GM18498 (cell line): Measurements from ENCODE around the gene POLR1A.

Source experiments
- ATAC-seq: cut with Tn5 transposase; IDR thresholded peaks from one replicate; pipeline ENCODE4 v1.9.1; 2021; ENCODE audit warnings: mild to moderate bottlenecking, moderate library complexity; ENCODE audit not compliant: unreplicated experiment

POLR1A gene

DNA sequence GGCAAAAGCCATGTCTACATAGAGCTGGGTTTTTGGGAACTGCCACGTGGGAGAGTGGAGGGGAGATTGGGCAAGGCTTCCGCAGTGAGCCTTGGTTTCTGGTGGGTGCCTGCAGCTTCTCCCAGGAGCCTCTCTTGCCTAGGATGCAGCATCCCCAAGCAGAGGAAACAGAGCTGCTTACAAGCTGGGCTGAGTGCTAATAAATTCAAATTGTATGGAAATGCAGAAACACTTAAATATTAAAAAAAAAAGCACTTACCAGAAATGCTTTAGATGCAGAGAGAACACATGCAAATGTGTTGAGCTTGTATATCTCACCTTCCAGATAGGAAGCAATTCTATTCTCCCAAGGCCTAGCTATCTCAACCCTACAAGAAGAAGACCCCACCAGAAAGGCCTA lies 120.9 kb downstream of the POLR1A start:
- ATAC-seq = no peak

GRCh38 chr2:85983766-85984165 lies 121.9 kb downstream of the POLR1A start:
- no peak for ATAC-seq

DNA sequence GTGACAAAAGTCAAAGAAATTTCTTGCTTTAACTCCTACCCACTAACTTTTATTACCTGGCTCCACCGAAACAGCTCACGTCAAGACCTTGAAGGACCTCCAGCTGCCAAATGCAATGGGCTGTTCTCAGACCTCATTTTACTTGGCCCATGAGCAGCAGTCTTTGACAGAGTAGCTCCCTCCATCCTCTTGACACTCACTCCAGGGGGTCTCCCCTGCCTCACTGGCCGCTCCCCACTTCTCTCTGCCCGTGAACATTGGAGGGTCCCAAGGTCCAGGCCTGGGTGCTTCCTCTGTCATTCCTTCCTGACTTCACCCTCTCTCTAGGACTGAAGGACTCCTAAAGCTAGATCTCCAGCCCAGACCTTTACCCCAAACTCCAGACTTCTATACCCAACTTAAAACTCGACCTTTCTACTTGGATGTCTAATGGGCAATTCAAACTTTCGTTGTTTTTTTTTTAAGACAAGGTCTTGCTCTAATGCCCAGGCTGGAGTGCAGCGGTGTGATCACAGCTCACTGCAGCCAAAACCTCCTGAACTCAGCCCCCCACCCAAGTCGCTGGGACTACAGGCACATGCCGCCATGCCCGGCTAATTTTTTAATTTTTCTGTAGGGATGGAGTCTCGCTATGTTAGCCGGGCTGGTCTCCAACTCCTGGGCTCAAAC lies 124.0 kb downstream of the POLR1A start:
- ATAC-seq = no peak

DNA sequence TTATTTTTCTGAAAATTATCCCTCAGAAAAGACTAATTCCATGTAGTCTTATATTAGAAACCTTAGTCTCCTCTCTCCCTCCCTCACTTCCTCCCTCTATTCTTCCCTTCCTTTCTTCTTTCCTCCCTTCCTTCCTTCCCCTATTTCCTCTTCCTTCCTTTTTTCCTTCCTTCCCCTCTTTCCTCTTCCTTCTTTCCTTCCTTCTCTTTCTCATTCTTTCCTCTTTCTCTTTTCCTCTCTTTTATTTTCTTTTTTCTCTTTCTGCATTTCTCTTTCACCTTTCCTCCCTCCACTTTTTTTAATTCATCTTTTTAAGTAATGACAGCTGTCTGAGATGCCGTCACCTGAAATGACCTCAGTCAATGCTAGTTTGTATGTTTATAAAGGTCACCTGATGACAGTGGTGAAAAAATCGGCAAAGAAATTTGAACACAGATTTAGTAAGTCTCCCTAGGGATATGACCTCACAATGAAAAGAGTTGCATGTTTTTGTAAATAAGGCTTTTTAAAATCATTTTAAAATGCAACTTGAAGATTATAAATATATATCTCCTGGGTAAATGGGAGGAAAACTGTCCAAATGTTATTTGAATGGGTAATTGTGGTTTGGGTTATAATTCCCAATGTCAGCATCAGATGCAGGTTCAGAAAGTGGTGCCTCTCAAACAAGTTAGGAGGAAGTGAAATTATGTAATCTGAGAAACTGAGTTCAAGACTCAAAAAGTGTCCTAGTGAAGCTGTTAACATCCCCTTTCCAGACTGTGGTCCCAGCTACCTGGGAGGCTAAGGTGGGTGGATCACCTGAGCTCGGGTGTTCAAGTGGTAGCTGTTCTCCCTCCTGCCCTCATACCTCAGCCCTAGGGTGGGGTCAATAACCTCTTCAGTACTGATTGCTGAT lies 126.6 kb downstream of the POLR1A start:
- no peak for ATAC-seq

- ATAC-seq = no peak
These were observed 129.4 kb downstream of the POLR1A start for GRCh38 chr2:85976106-85976920.

- no peak for ATAC-seq
These were observed 130.1 kb downstream of the POLR1A start for GRCh38 chr2:85975581-85975980.

- no peak for ATAC-seq
These were observed 131.3 kb downstream of the POLR1A start for GRCh38 chr2:85974390-85974789.

GRCh38 chr2:85972355-85972754 lies 133.3 kb downstream of the POLR1A start:
- ATAC-seq = no peak

- no peak for ATAC-seq
These were observed 134.3 kb downstream of the POLR1A start for GRCh38 chr2:85971366-85971765.
